Neural progenitor cell (in vitro differentiated cells): ENCODE results near the gene KCNQ1. TPM values are rescaled to one million over a fixed set of nuclear protein-coding genes. Genes with fewer than 3 reads are reported as not detected.

Source experiments
- DNase-seq: peaks from one replicate; pipeline ENCODE4 v3.0.0-alpha.2; 2016; ENCODE audit warnings: low spot score
- H2AFZ ChIP-seq: fragments of 200-600 bp; sonication (generic); replicated peaks from 2 replicates; pipeline ENCODE4 v1.6.1; 2016; ENCODE audit warnings: antibody characterized with exemption
- H3F3A ChIP-seq: fragments of 200-600 bp; sonication (generic); 2 replicates; pipeline ENCODE4 v1.6.1; 2016; ENCODE audit warnings: antibody characterized with exemption, low read depth
- H3K27ac ChIP-seq: fragments of 200-600 bp; sonication (generic); 2 replicates; pipeline ENCODE4 v1.5.1; 2016; ENCODE audit warnings: mild to moderate bottlenecking
- H3K27me3 ChIP-seq: fragments of 200-600 bp; sonication (generic); 2 replicates; pipeline ENCODE4 v1.6.1; 2016; ENCODE audit warnings: mild to moderate bottlenecking, moderate library complexity
- H3K36me3 ChIP-seq: fragments of 200-600 bp; sonication (generic); 2 replicates; pipeline ENCODE4 v1.5.1; 2016
- H3K4me1 ChIP-seq: fragments of 200-600 bp; sonication (generic); 2 replicates; pipeline ENCODE4 v1.6.1; 2016; ENCODE audit warnings: mixed run types
- H3K4me2 ChIP-seq: fragments of 200-600 bp; sonication (generic); 2 replicates; pipeline ENCODE4 v1.6.1; 2016
- H3K4me3 ChIP-seq: fragments of 200-600 bp; sonication (generic); 2 replicates; pipeline ENCODE4 v1.5.1; 2016
- H3K79me2 ChIP-seq: fragments of 200-600 bp; sonication (generic); 2 replicates; pipeline ENCODE4 v1.6.1; 2016; ENCODE audit warnings: low read depth
- H3K9ac ChIP-seq: fragments of 200-600 bp; sonication (generic); 2 replicates; pipeline ENCODE4 v1.6.1; 2016
- H3K9me3 ChIP-seq: fragments of 200-600 bp; sonication (generic); 2 replicates; pipeline ENCODE4 v1.5.1; 2016; ENCODE audit warnings: low read depth
- H4K20me1 ChIP-seq: fragments of 200-600 bp; sonication (generic); 2 replicates; pipeline ENCODE4 v1.6.1; 2016; ENCODE audit warnings: low read depth
- H3K27ac Mint-ChIP-seq: 3 replicates; pipeline ENCODE4 v1.8.0; 2021; ENCODE audit warnings: mixed read lengths
- H3K27me3 Mint-ChIP-seq: 2 replicates; pipeline ENCODE4 v1.8.0; 2022; ENCODE audit warnings: low read depth, mild to moderate bottlenecking, inconsistent platforms, moderate library complexity, mixed read lengths; ENCODE audit not compliant: insufficient read depth
- H3K36me3 Mint-ChIP-seq: 3 replicates; pipeline ENCODE4 v1.8.0; 2021; ENCODE audit warnings: mixed read lengths
- H3K4me1 Mint-ChIP-seq: 3 replicates; pipeline ENCODE4 v1.8.0; 2021; ENCODE audit warnings: mixed read lengths
- H3K4me3 Mint-ChIP-seq: 3 replicates; pipeline ENCODE4 v1.8.0; 2021; ENCODE audit warnings: mild to moderate bottlenecking, moderate library complexity, mixed read lengths
- H3K9me3 Mint-ChIP-seq: 3 replicates; pipeline ENCODE4 v1.8.0; 2020; ENCODE audit warnings: mixed read lengths
- EZH2 ChIP-seq: fragments of 200-600 bp; sonication (generic); IDR thresholded peaks from 2 replicates; pipeline ENCODE4 v1.6.1; 2017; ENCODE audit warnings: antibody characterized with exemption, mild to moderate bottlenecking, moderate library complexity
- EZH2phosphoT487 ChIP-seq: fragments of 200-600 bp; sonication (generic); IDR thresholded peaks from 2 replicates; pipeline ENCODE4 v1.6.1; 2017; ENCODE audit warnings: antibody characterized with exemption
- total RNA-seq: library from RNA; depleted of rRNA; stranded (reverse); fragments of >200 nt; gene quantifications from 2 replicates; pipeline ENCODE4 v1.2.3, GENCODE V29; 2015; ENCODE audit warnings: low replicate concordance
- TF ChIP-seq, protein P1 (sequence below): fragments of 200-600 bp; sonication (generic); IDR thresholded peaks from 2 replicates; pipeline ENCODE4 v1.5.1; 2017; ENCODE audit warnings: antibody characterized with exemption, mild to moderate bottlenecking

The KCNQ1 gene
- total RNA-seq, 1 donor from 2014 or later: 0.11 TPM

- no peak for DNase-seq
- Histone ChIP-seq H3K27ac (no peak overlapping the region), H3K9ac (no peak overlapping the region), H3K9me3 (peaks cover 7% of the 10 kb centered on the region), H3K4me2 (no peak overlapping the region), H4K20me1 (no peaks in the 10 kb centered on the region), H3K4me1 (no peaks in the 10 kb centered on the region), H3K27me3 (peaks cover 14% of the 10 kb centered on the region), H3K36me3 (no peaks in the 10 kb centered on the region), H3K79me2 (no peaks in the 10 kb centered on the region), H2AFZ (no peak overlapping the region), H3F3A (no peaks in the 10 kb centered on the region), H3K4me3 (no peak overlapping the region)
- no peaks in the 10 kb centered on the region for H3K4me1 Mint-ChIP-seq
- no peak overlapping the region for H3K4me3 Mint-ChIP-seq
- no peaks in the 10 kb centered on the region for H3K36me3 Mint-ChIP-seq
- H3K27me3 Mint-ChIP-seq: peaks cover 11% of the 10 kb centered on the region
- H3K27ac Mint-ChIP-seq: no peak overlapping the region
- H3K9me3 Mint-ChIP-seq: peaks cover 23% of the 10 kb centered on the region
- no peak for TF ChIP-seq EZH2phosphoT487
- no peak for TF ChIP-seq EZH2
- TF ChIP-seq, protein P1, sequence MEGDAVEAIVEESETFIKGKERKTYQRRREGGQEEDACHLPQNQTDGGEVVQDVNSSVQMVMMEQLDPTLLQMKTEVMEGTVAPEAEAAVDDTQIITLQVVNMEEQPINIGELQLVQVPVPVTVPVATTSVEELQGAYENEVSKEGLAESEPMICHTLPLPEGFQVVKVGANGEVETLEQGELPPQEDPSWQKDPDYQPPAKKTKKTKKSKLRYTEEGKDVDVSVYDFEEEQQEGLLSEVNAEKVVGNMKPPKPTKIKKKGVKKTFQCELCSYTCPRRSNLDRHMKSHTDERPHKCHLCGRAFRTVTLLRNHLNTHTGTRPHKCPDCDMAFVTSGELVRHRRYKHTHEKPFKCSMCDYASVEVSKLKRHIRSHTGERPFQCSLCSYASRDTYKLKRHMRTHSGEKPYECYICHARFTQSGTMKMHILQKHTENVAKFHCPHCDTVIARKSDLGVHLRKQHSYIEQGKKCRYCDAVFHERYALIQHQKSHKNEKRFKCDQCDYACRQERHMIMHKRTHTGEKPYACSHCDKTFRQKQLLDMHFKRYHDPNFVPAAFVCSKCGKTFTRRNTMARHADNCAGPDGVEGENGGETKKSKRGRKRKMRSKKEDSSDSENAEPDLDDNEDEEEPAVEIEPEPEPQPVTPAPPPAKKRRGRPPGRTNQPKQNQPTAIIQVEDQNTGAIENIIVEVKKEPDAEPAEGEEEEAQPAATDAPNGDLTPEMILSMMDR: no peak
Observed at GRCh38 chr11:2759228-2760195, 314.7 kb downstream of the KCNQ1 start.

DNA sequence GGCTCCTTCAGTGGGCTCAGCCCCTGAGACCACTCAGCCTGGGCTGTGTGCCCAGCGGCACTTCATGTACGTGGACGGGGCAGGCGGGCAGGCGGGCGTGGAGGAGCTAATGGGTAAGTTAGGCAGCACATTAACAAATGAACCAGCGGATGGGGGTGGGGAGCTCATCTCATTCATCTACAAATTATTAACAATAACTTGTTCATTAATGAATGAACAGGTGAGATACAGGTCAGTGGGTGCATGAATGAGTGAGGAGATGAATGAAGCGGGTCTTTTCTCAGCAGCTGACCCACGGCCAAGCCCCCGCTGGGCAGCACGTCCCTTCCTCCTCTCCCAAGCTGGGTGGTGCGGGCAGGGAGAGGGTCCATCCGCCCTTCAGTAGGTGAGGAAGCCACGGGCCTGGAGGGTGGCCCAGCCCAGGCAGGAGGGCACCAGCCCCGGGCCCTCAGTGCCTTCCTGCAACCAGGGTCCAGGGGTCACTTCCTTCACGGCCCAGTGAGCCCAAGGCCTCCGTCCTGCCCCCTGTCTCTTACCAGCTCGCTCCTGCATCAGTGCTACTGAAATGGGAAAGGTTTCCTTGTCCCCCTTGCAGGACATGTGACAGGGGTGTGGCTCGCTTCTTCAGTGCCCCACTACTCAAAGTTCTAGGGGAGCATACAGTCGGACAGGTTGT, 315.5 kb downstream of the KCNQ1 start:
- Histone ChIP-seq H3K4me3 (no peak overlapping the region), H2AFZ (no peak overlapping the region), H3K36me3 (no peaks in the 10 kb centered on the region), H3K9ac (no peak overlapping the region), H3K79me2 (no peaks in the 10 kb centered on the region), H3F3A (no peaks in the 10 kb centered on the region), H3K9me3 (peaks cover 7% of the 10 kb centered on the region), H3K4me1 (no peaks in the 10 kb centered on the region), H3K4me2 (no peak overlapping the region), H3K27ac (no peak overlapping the region), H4K20me1 (no peaks in the 10 kb centered on the region), H3K27me3 (peaks cover 22% of the 10 kb centered on the region)
- no peaks in the 10 kb centered on the region for H3K36me3 Mint-ChIP-seq
- H3K9me3 Mint-ChIP-seq: peaks cover 16% of the 10 kb centered on the region
- TF ChIP-seq EZH2 (no peak), EZH2phosphoT487 (no peak)
- TF ChIP-seq, protein P1: no peak
- H3K4me3 Mint-ChIP-seq: peak overlapping the region; percentile 8
- peaks cover 9% of the 10 kb centered on the region for H3K27me3 Mint-ChIP-seq
- H3K4me1 Mint-ChIP-seq: no peaks in the 10 kb centered on the region
- no peak overlapping the region for H3K27ac Mint-ChIP-seq
- DNase-seq: no peak

DNA sequence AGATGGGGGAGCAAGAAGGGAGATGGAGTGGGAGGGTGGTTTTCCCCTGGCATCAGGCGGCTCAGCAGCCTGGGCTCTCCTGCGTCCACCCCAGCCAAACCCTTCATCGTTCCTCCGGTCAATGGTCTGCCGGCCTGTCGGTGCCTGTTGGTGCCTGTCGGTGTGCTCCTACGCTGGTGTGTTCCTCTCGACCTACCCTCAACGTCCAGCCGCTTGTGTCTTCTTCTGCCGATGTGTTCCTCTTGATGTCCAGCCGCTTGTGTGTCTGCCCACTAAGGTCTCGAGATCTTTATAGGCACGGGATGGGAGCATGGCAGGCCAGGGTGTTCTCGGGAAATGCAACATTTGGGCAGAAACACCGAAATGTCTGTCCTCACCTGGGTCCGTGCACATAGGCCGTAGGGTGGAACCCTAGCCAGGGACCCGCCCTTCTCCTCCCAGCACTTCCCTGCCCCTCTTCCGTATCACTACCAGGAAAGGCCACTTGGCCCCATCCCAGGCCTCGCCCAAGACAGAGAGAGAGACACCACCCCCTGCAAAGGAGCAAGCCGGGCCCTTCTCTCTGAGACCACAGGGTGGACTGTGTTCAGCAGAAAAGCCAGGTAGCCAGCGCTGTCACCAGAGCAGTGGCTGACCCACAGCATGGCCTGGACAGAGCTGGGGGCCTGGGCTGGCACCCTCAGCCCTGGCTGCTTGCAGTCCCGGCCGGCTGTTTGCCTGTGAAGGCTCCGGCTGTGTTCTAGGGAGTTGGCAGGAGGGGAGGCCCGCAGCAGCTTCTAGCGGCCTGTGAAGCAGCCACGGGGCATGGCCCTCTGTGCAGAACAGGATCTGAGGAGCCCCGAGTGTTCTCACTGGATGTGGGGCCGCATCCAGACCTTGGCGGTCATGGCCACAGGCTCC, 316.6 kb downstream of the KCNQ1 start:
- no peak overlapping the region for H3K27ac Mint-ChIP-seq
- Histone ChIP-seq H3K27me3 (peaks cover 32% of the 10 kb centered on the region), H3K4me1 (no peaks in the 10 kb centered on the region), H3K9me3 (peaks cover 7% of the 10 kb centered on the region), H3K4me3 (no peak overlapping the region), H3K4me2 (no peak overlapping the region), H3K27ac (no peak overlapping the region), H3F3A (no peaks in the 10 kb centered on the region), H3K9ac (no peak overlapping the region), H3K79me2 (no peaks in the 10 kb centered on the region), H3K36me3 (no peaks in the 10 kb centered on the region), H4K20me1 (no peaks in the 10 kb centered on the region), H2AFZ (no peak overlapping the region)
- no peak for TF ChIP-seq EZH2
- peaks cover 16% of the 10 kb centered on the region for H3K9me3 Mint-ChIP-seq
- peak overlapping the region; percentile 27 for H3K4me3 Mint-ChIP-seq
- DNase-seq: no peak
- H3K27me3 Mint-ChIP-seq: peaks cover 11% of the 10 kb centered on the region
- no peaks in the 10 kb centered on the region for H3K4me1 Mint-ChIP-seq
- H3K36me3 Mint-ChIP-seq: no peaks in the 10 kb centered on the region
